Measurements from ENCODE around the gene BTN2A1.

DNA sequence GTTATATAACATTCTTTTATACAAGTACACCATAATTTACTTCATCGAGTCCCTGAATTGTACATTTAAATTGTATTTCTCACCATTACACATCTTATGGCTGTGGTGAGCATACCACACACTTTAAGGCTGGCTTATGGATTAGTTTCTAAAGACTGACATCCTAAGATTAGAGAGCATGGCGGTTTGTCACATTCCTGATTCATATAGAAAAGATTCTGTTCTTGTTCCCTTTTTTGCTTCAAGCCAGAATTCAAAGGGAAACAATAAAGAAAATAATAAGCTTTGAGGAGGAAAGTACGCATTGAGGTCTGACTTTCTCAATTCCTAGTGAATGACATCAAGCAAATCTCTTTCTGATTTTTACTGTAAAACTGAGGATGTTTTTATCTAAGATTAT, 44.9 kb downstream of the BTN2A1 start:
- TF ChIP-seq CTCF (IDR thresholded peaks at IDR 0.05; ENCODE audit: low read length), result no peak
- no peak for TF ChIP-seq EZH2 (IDR thresholded peaks at IDR 0.05; ENCODE audit: borderline replicate concordance, low read length)

Data from OCI-LY1 (cell line).